B cell (primary cell): ENCODE data around the gene TMEM134. TPM values are rescaled to one million over a fixed set of nuclear protein-coding genes. Genes with fewer than 3 reads are reported as not detected.

ENCODE experiments used
- ATAC-seq: fragments of 200-7000 bp; cut with Tn5 transposase; one replicate; pipeline ENCODE4 v1.10.0; 2021; ENCODE audit warnings: low read depth, mild to moderate bottlenecking, moderate number of reproducible peaks, moderate library complexity
- CTCF ChIA-PET: fragments of 350-600 bp; sonication (Branson Sonifier 250); formaldehyde crosslinking; loops from one replicate; lab custom pipeline; 2021; ENCODE audit warnings: antibody characterized with exemption, inconsistent platforms; lab: Charles Lee
- POLR2A ChIA-PET: fragments of 350-600 bp; sonication (Branson Sonifier 250); formaldehyde crosslinking; loops from one replicate; lab custom pipeline; 2021; ENCODE audit warnings: antibody characterized with exemption; lab: Charles Lee
- DNase-seq: peaks from one replicate; pipeline ENCODE4 v3.0.0; 2013
- H2AFZ ChIP-seq: 2 replicates; pipeline ENCODE4 v1.6.1; 2012; ENCODE audit warnings: mild to moderate bottlenecking, low read depth, low read length; ENCODE audit not compliant: insufficient read depth, poor library complexity, severe bottlenecking
- H3K27ac ChIP-seq, 2 donors: 1 replicate in 1 of 2; 2 replicates in 1 of 2; pipeline ENCODE4 v1.5.1; 2012 to 2013; ENCODE audit warnings: low read length in 2 of 2, mild to moderate bottlenecking in 2 of 2, moderate library complexity in 1 of 2
- H3K27me3 ChIP-seq, 4 experiments: fragments of 200-600 bp in 1 of 4; sonication (generic) in 1 of 4; replicated peaks in 1 of 4; 1 replicate in 2 of 4; 2 replicates in 2 of 4; pipeline versions ENCODE4 v1.6.1 to v1.7.0; 2013 to 2016; ENCODE audit warnings: low read length in 3 of 4, mild to moderate bottlenecking in 2 of 4, mixed read lengths in 1 of 4, moderate library complexity in 1 of 4; ENCODE audit not compliant: insufficient read depth in 4 of 4, control insufficient read depth in 3 of 4; ENCODE audit errors: control extremely low read depth in 1 of 4
- H3K36me3 ChIP-seq, 2 experiments: replicated peaks in 1 of 2; 1 replicate in 1 of 2; 2 replicates in 1 of 2; pipeline versions ENCODE4 v1.6.1 to v1.7.1; 2013; ENCODE audit warnings: low read length in 1 of 2; ENCODE audit not compliant: insufficient read depth in 2 of 2, control insufficient read depth in 1 of 2; ENCODE audit errors: control extremely low read depth in 1 of 2, extremely low read depth in 1 of 2
- H3K4me1 ChIP-seq, 2 donors: fragments of 200-600 bp in 1 of 2; sonication (generic) in 1 of 2; 1 replicate in 1 of 2; 2 replicates in 1 of 2; pipeline versions ENCODE4 v1.5.1 to v1.6.1; 2013 to 2017; ENCODE audit warnings: low read length in 2 of 2; ENCODE audit not compliant: control insufficient read depth in 2 of 2, insufficient read depth in 2 of 2
- H3K4me2 ChIP-seq: replicated peaks from 2 replicates; pipeline ENCODE3; 2012; ENCODE audit warnings: mild to moderate bottlenecking, low read depth, low read length; ENCODE audit not compliant: poor library complexity, severe bottlenecking
- H3K4me3 ChIP-seq, 5 experiments: fragments of 200-600 bp in 1 of 5; sonication (generic) in 1 of 5; 1 replicate in 3 of 5; 2 replicates in 2 of 5; pipeline versions ENCODE4 v1.5.1 to v1.7.0; 2011 to 2016; ENCODE audit warnings: low read length in 4 of 5, mild to moderate bottlenecking in 4 of 5, low read depth in 2 of 5, control low read depth in 1 of 5, moderate library complexity in 1 of 5; ENCODE audit not compliant: insufficient read depth in 1 of 5; ENCODE audit errors: control extremely low read depth in 1 of 5, extremely low read depth in 1 of 5
- H3K79me2 ChIP-seq: fragments of 200-600 bp; sonication (generic); one replicate; pipeline ENCODE4 v1.6.0; 2016; ENCODE audit warnings: low read length; ENCODE audit not compliant: control insufficient read depth, insufficient read depth
- H3K9ac ChIP-seq: fragments of 200-600 bp; sonication (generic); 2 replicates; pipeline ENCODE4 v1.6.1; 2017; ENCODE audit warnings: mild to moderate bottlenecking, low read length, moderate library complexity
- H3K9me3 ChIP-seq, 3 donors: one replicate each; pipeline versions ENCODE4 v1.6.1 to v1.7.1; 2013; ENCODE audit warnings: low read length in 2 of 3; ENCODE audit not compliant: control insufficient read depth in 2 of 3, insufficient read depth in 1 of 3; ENCODE audit errors: control extremely low read depth in 1 of 3
- H4K20me1 ChIP-seq: 2 replicates; pipeline ENCODE4 v1.6.0; 2012; ENCODE audit warnings: mild to moderate bottlenecking, low read length; ENCODE audit not compliant: insufficient read depth, control insufficient read depth, poor library complexity, severe bottlenecking
- H3K27ac Mint-ChIP-seq: one replicate; pipeline ENCODE4 v1.8.0; 2021; ENCODE audit warnings: mixed read lengths
- H3K27me3 Mint-ChIP-seq: one replicate; pipeline ENCODE4 v1.8.0; 2021; ENCODE audit warnings: mixed read lengths
- H3K4me1 Mint-ChIP-seq: one replicate; pipeline ENCODE4 v1.8.0; 2021; ENCODE audit warnings: mixed read lengths
- H3K4me3 Mint-ChIP-seq: one replicate; pipeline ENCODE4 v1.8.0; 2021; ENCODE audit warnings: mixed read lengths
- H3K9me3 Mint-ChIP-seq: one replicate; pipeline ENCODE4 v1.8.0; 2022; ENCODE audit warnings: mixed read lengths; ENCODE audit not compliant: insufficient read depth
- CTCF ChIP-seq: fragments of 200-600 bp; IDR thresholded peaks from one replicate; pipeline ENCODE4 v1.8.0; 2022; ENCODE audit warnings: antibody characterized with exemption, mild to moderate bottlenecking
- EZH2 ChIP-seq: IDR thresholded peaks from 2 replicates; pipeline ENCODE4 v1.6.1; 2012; ENCODE audit warnings: borderline replicate concordance, low read depth, mild to moderate bottlenecking, moderate library complexity, low read length; ENCODE audit not compliant: insufficient read depth, poor library complexity, severe bottlenecking
- WGBS: methylation state at CpG from one replicate; pipeline ENCODE4 v1.1.5; 2013; ENCODE audit warnings: missing lambda C conversion rate; ENCODE audit not compliant: insufficient coverage; 5-methylcytosine and 5-hydroxymethylcytosine counted together
- intact Hi-C: fragments of 100-400 bp; cut with micrococcal nuclease; formaldehyde crosslinking; loops from one replicate; pipeline ENCODE4 v1.10.0; 2022
- polyA plus RNA-seq: library from polyadenylated mRNA; depleted of rRNA; stranded (reverse); fragments of >200 nt; gene quantifications from 2 replicates; pipeline ENCODE4 v1.2.3, GENCODE V29; 2012
- total RNA-seq, 2 donors: library from RNA; stranded (reverse); fragments of 120-200 nt in 1 of 2; gene quantifications; 1 replicate in 1 of 2; 2 replicates in 1 of 2; pipeline versions ENCODE4 v1.2.3 to v1.2.4, GENCODE V29; 2013 to 2022

The TMEM134 gene
- total and polyA plus RNA-seq, 2 donors (not counting 1 experiment from before 2014, with no cell fraction given) = 167 to 197 TPM

GRCh38 chr11:67445515-67445914 lies 23.5 kb downstream of the TMEM134 start:
- H3K9ac ChIP-seq = peak overlapping the region; percentile 52
- no peaks in the 10 kb centered on the region for H4K20me1 ChIP-seq
- peak overlapping the region; percentile 99 for H3K4me2 ChIP-seq
- 100% methylated on average over 1 of the region's 5 CpGs for WGBS
- no peaks in the 10 kb centered on the region for H3K36me3 ChIP-seq
- no peak overlapping the region for H2AFZ ChIP-seq
- ChIA-PET POLR2A (interaction anchor here (0.8 to 9.6 kb wide), 6 partner anchors 9 to 26 kb away, joined by 4 to 110 read pairs (median 10); partner anchors contain the start of genes CABP4, PTPRCAP and TMEM134), CTCF (interaction anchor here (6.8 kb wide), 1 partner anchor 14 kb away, joined by 43 read pairs; no protein-coding TSS in a partner anchor)
- no peaks in the 10 kb centered on the region for H3K9me3 ChIP-seq
- Mint-ChIP-seq H3K27me3 (no peaks in the 10 kb centered on the region), H3K9me3 (no peaks in the 10 kb centered on the region), H3K4me3 (peak overlapping the region; percentile 87), H3K4me1 (peaks cover 85% of the 10 kb centered on the region), H3K27ac (peak overlapping the region; percentile 96)
- peak overlapping the region; percentile 81 to 88 for H3K27ac ChIP-seq
- peaks cover 76 to 93% of the 10 kb centered on the region in 2 donors for H3K4me1 ChIP-seq
- TF ChIP-seq EZH2 (no peak), CTCF (no peak)
- DNase-seq (no peak), ATAC-seq (no peak)
- H3K27me3 ChIP-seq = no peaks in the 10 kb centered on the region
- H3K79me2 ChIP-seq = peaks cover 18% of the 10 kb centered on the region
- no peak overlapping the region for H3K4me3 ChIP-seq
- intact Hi-C loops = no loop called here

- DNase-seq = peak; percentile 46
These were observed 26.3 kb downstream of the TMEM134 start for GRCh38 chr11:67442504-67443404.

More at GRCh38 chr11:67442504-67443404, 26.3 kb downstream of the TMEM134 start:
- Mint-ChIP-seq H3K27ac (peak overlapping the region; percentile 92), H3K27me3 (no peaks in the 10 kb centered on the region), H3K9me3 (no peaks in the 10 kb centered on the region), H3K4me1 (peaks cover 88% of the 10 kb centered on the region), H3K4me3 (peak overlapping the region; percentile 77)
- intact Hi-C loops = no loop called here
- whole genome bisulfite sequencing = 64% methylated on average over 38 of the region's 45 CpGs
- Histone ChIP-seq H3K9me3 (no peaks in the 10 kb centered on the region), H3K36me3 (no peaks in the 10 kb centered on the region), H3K4me1 (peaks cover 83 to 96% of the 10 kb centered on the region in 2 donors), H3K9ac (no peak overlapping the region), H3K4me2 (peak overlapping the region; percentile 99), H3K4me3 (peak overlapping the region in 1 of 5 experiments; percentile 69), H2AFZ (no peak overlapping the region), H3K79me2 (peaks cover 32% of the 10 kb centered on the region), H3K27ac (peak overlapping the region; percentile 75 to 88), H4K20me1 (peaks cover 17% of the 10 kb centered on the region), H3K27me3 (no peaks in the 10 kb centered on the region)
- ChIA-PET CTCF (interaction anchor here (0.9 kb wide), 1 partner anchor 27 kb away, joined by 3 read pairs; the partner anchor contains the start of gene TMEM134), POLR2A (interaction anchor here (0.7 to 9.6 kb wide), 9 partner anchors 12 to 91 kb away, joined by 4 to 110 read pairs (median 21); partner anchors contain the start of genes PPP1CA, RAD9A, TBC1D10C and TMEM134)
- no peak for TF ChIP-seq EZH2
- no peak for TF ChIP-seq CTCF
- ATAC-seq = no peak
